ENCODE results near the gene SMIM43. TPM values are rescaled to one million over a fixed set of nuclear protein-coding genes. Genes with fewer than 3 reads are reported as not detected.

The SMIM43 gene
- total RNA-seq, 1 experiment from 2014 or later = 1.2 TPM

DNA sequence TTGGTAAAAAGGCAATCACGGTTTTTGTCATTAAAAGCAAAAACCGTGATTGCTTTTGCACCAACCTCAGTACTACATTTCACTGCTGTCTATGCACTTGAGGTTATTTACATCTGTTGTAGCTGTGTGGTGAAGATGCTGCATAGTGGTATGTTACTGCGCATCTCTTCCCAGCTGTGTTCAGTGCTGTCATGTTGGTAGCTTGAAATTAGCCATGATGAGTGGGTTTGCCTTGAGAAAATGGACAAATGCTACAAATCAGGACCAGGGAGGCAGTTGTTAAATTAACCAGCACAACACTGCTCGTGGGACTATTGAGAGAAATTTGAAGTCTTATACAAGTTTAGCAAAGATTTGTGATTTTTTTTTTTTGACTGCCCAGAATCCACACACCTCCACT is 2.2 kb upstream of the SMIM43 start:
- TF ChIP-seq, protein P1, sequence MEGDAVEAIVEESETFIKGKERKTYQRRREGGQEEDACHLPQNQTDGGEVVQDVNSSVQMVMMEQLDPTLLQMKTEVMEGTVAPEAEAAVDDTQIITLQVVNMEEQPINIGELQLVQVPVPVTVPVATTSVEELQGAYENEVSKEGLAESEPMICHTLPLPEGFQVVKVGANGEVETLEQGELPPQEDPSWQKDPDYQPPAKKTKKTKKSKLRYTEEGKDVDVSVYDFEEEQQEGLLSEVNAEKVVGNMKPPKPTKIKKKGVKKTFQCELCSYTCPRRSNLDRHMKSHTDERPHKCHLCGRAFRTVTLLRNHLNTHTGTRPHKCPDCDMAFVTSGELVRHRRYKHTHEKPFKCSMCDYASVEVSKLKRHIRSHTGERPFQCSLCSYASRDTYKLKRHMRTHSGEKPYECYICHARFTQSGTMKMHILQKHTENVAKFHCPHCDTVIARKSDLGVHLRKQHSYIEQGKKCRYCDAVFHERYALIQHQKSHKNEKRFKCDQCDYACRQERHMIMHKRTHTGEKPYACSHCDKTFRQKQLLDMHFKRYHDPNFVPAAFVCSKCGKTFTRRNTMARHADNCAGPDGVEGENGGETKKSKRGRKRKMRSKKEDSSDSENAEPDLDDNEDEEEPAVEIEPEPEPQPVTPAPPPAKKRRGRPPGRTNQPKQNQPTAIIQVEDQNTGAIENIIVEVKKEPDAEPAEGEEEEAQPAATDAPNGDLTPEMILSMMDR (conservative IDR thresholded peaks at IDR 0.05) = no peak
- H3K14ac ChIP-seq (ENCODE audit: insufficient read depth, low read length) = no peak overlapping the region
- peaks cover 41% of the 10 kb centered on the region for H3K27me3 ChIP-seq (ENCODE audit: insufficient read depth, low read length)
- H3K56ac ChIP-seq (ENCODE audit: insufficient read length, low read depth, low read length) = no peak overlapping the region
- H2AFZ ChIP-seq (ENCODE audit: low read length) = no peak overlapping the region
- no peaks in the 10 kb centered on the region for H3K36me3 Mint-ChIP-seq (ENCODE audit: insufficient read depth in 1 of 3, low read depth in 3 of 3)
- no peak overlapping the region for H2BK5ac ChIP-seq (ENCODE audit: insufficient read length, low read length)
- H3K9ac ChIP-seq (ENCODE audit: extremely low read depth, insufficient read length, low read length) = no peak overlapping the region
- H2AK5ac ChIP-seq (ENCODE audit: insufficient read length, low read length) = no peak overlapping the region
- H3K4me3 Mint-ChIP-seq = no peak overlapping the region
- 0 out of 2 replicates have a peak, but pooled peaks cover 5% of the 10 kb centered on the region for H3K4me1 ChIP-seq (ENCODE audit: insufficient read depth, low read length)
- H3T11ph ChIP-seq (ENCODE audit: low read length) = no peak overlapping the region
- H2BK20ac ChIP-seq (ENCODE audit: low read depth, low read length, poor library complexity, severe bottlenecking) = no peak overlapping the region
- no peaks in the 10 kb centered on the region for H4K20me1 ChIP-seq (ENCODE audit: control insufficient read depth, insufficient read depth, insufficient read length)
- H4K5ac ChIP-seq (ENCODE audit: insufficient read length, low read depth, low read length) = no peak overlapping the region
- H3K79me2 ChIP-seq (ENCODE audit: insufficient read depth, low read length) = no peaks in the 10 kb centered on the region
- no peaks in the 10 kb centered on the region for H3K9me3 ChIP-seq (ENCODE audit: control insufficient read depth, low read depth, low read length)
- no peak overlapping the region for H3K4me2 ChIP-seq (ENCODE audit: insufficient read depth, insufficient read length, low read length)
- peaks cover 17 to 18% of the 10 kb centered on the region in 2 experiments for H3K4me1 Mint-ChIP-seq
- peaks cover 9% of the 10 kb centered on the region for H3K23me2 ChIP-seq (ENCODE audit: insufficient read length, low read depth, low read length, poor library complexity, severe bottlenecking)
- no CpG with 5 or more reads among the region's 4 CpGs for WGBS (ENCODE audit: extremely low coverage, insufficient read length, low lambda C conversion rate)
- no peak overlapping the region for H3K4ac ChIP-seq (ENCODE audit: low read depth, low read length)
- no peak overlapping the region for H3K23ac ChIP-seq (ENCODE audit: insufficient read length, low read depth, low read length)
- H4K8ac ChIP-seq (replicated peaks; ENCODE audit: insufficient read length, low read depth, low read length) = no peak overlapping the region
- peaks cover 94% of the 10 kb centered on the region for H3K27me3 Mint-ChIP-seq (ENCODE audit: low read depth)
- H3K27ac ChIP-seq (ENCODE audit: insufficient read length, low read depth, low read length) = no peak overlapping the region
- no peaks in the 10 kb centered on the region for H3K9me3 Mint-ChIP-seq
- no peak overlapping the region for H3K27ac Mint-ChIP-seq
- no peak for DNase-seq
- no peak overlapping the region for H3K18ac ChIP-seq (ENCODE audit: insufficient read length, low read depth, low read length)
- no peaks in the 10 kb centered on the region for H3K79me1 ChIP-seq (ENCODE audit: insufficient read depth, low read depth, low read length, poor library complexity, severe bottlenecking)
- no peak overlapping the region for H2BK15ac ChIP-seq (ENCODE audit: low read depth, low read length)
- H2BK120ac ChIP-seq (ENCODE audit: low read depth, low read length, poor library complexity, severe bottlenecking) = no peak overlapping the region
- H4K91ac ChIP-seq (ENCODE audit: insufficient read length, low read depth, low read length) = no peak overlapping the region
- no peak overlapping the region for H2BK12ac ChIP-seq (ENCODE audit: insufficient read length, low read depth, low read length)

All from H9 (cell line).